MM.1S (cell line): ENCODE results near the gene RUNX1.

ENCODE experiments used
- DNase-seq: peaks from one replicate; pipeline ENCODE4 v3.0.0-alpha.2; 2015
- H2AFZ ChIP-seq: fragments of 300-600 bp; sonication (generic); 2 replicates; pipeline ENCODE4 v1.6.0; 2016; ENCODE audit warnings: antibody characterized with exemption, low read length
- H3F3A ChIP-seq: fragments of 300-600 bp; sonication (generic); 2 replicates; pipeline ENCODE4 v1.6.1; 2016; ENCODE audit warnings: mild to moderate bottlenecking, antibody characterized with exemption, low read length, moderate library complexity, mixed read lengths; ENCODE audit not compliant: insufficient read depth
- H3K27ac ChIP-seq: fragments of 300-600 bp; sonication (generic); 2 replicates; pipeline ENCODE4 v1.5.1; 2016; ENCODE audit warnings: mild to moderate bottlenecking, low read length
- H3K27me3 ChIP-seq: fragments of 300-600 bp; sonication (generic); replicated peaks from 2 replicates; pipeline ENCODE4 v1.6.0; 2016; ENCODE audit warnings: low read length; ENCODE audit not compliant: insufficient read depth
- H3K36me3 ChIP-seq: fragments of 300-600 bp; sonication (generic); replicated peaks from 2 replicates; pipeline ENCODE4 v1.6.1; 2016; ENCODE audit warnings: mild to moderate bottlenecking, low read length, mixed read lengths; ENCODE audit not compliant: insufficient read depth
- H3K4me1 ChIP-seq: fragments of 300-600 bp; sonication (generic); 2 replicates; pipeline ENCODE4 v1.6.1; 2016; ENCODE audit warnings: low read length, mixed read lengths
- H3K4me2 ChIP-seq: fragments of 300-600 bp; sonication (generic); 2 replicates; pipeline ENCODE4 v1.6.0; 2016; ENCODE audit warnings: low read depth, low read length
- H3K4me3 ChIP-seq: fragments of 300-600 bp; sonication (generic); 2 replicates; pipeline ENCODE4 v1.5.1; 2016; ENCODE audit warnings: low read length, mixed read lengths
- H3K79me2 ChIP-seq: fragments of 300-600 bp; sonication (generic); 2 replicates; pipeline ENCODE4 v1.6.1; 2016; ENCODE audit warnings: mixed run types, low read length, mixed read lengths
- H3K9ac ChIP-seq: fragments of 300-600 bp; sonication (generic); 2 replicates; pipeline ENCODE4 v1.6.1; 2016; ENCODE audit warnings: low read length, mixed read lengths
- H3K9me2 ChIP-seq: fragments of 300-600 bp; sonication (generic); replicated peaks from 2 replicates; pipeline ENCODE4 v1.6.1; 2016; ENCODE audit warnings: mild to moderate bottlenecking, low read length, mixed read lengths; ENCODE audit not compliant: insufficient read depth
- H3K9me3 ChIP-seq: fragments of 300-600 bp; sonication (generic); replicated peaks from 2 replicates; pipeline ENCODE4 v1.6.1; 2016; ENCODE audit warnings: mild to moderate bottlenecking, low read length, mixed read lengths; ENCODE audit not compliant: insufficient read depth
- H4K20me1 ChIP-seq: fragments of 300-600 bp; sonication (generic); 2 replicates; pipeline ENCODE4 v1.6.1; 2016; ENCODE audit warnings: mild to moderate bottlenecking, low read length, moderate library complexity, mixed read lengths; ENCODE audit not compliant: insufficient read depth
- EZH2 ChIP-seq: fragments of 300-600 bp; sonication (generic); optimal IDR thresholded peaks from 2 replicates; pipeline ENCODE3; 2017; ENCODE audit warnings: low read depth, mild to moderate bottlenecking, antibody characterized with exemption, low read length, mixed read lengths
- EZH2phosphoT487 ChIP-seq: fragments of 300-600 bp; sonication (generic); IDR thresholded peaks from 2 replicates; pipeline ENCODE4 v1.6.1; 2018; ENCODE audit warnings: antibody characterized with exemption, low read length
- TF ChIP-seq, protein P1 (sequence below): fragments of 300-600 bp; sonication (generic); IDR thresholded peaks from 2 replicates; pipeline ENCODE4 v1.5.1; 2016; ENCODE audit warnings: antibody characterized with exemption, low read length, mixed read lengths

The RUNX1 gene

DNA sequence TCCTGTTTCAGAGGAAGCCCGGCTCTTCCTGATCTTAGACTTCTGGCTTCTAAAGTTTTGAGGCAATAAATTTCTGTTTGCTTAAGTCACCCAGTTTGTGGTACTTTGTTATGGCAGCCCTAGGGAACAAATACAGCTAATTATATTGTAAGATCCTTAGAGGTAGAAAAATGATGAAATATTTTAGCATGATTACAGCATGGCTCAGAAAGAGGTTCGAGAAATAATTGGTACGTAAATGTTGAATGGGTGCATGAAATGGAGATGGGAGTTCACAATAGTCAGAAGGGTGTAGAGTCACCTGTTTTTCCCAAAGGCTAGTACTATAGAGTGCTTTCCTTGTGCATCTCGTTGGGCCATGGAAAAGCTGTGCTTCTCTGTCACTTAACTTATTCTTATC, 123.5 kb downstream of the RUNX1 start:
- no peak overlapping the region for H3K4me3 ChIP-seq
- no peaks in the 10 kb centered on the region for H3K4me1 ChIP-seq
- H2AFZ ChIP-seq: no peak overlapping the region
- H3K4me2 ChIP-seq: no peak overlapping the region
- H3K9me3 ChIP-seq: no peaks in the 10 kb centered on the region
- H3F3A ChIP-seq: no peaks in the 10 kb centered on the region
- TF ChIP-seq, protein P1, sequence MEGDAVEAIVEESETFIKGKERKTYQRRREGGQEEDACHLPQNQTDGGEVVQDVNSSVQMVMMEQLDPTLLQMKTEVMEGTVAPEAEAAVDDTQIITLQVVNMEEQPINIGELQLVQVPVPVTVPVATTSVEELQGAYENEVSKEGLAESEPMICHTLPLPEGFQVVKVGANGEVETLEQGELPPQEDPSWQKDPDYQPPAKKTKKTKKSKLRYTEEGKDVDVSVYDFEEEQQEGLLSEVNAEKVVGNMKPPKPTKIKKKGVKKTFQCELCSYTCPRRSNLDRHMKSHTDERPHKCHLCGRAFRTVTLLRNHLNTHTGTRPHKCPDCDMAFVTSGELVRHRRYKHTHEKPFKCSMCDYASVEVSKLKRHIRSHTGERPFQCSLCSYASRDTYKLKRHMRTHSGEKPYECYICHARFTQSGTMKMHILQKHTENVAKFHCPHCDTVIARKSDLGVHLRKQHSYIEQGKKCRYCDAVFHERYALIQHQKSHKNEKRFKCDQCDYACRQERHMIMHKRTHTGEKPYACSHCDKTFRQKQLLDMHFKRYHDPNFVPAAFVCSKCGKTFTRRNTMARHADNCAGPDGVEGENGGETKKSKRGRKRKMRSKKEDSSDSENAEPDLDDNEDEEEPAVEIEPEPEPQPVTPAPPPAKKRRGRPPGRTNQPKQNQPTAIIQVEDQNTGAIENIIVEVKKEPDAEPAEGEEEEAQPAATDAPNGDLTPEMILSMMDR: no peak
- TF ChIP-seq EZH2phosphoT487 (no peak), EZH2 (no peak)
- H3K27me3 ChIP-seq: no peaks in the 10 kb centered on the region
- no peaks in the 10 kb centered on the region for H4K20me1 ChIP-seq
- H3K9me2 ChIP-seq: no peaks in the 10 kb centered on the region
- H3K36me3 ChIP-seq: no peaks in the 10 kb centered on the region
- no peak overlapping the region for H3K9ac ChIP-seq
- no peak for DNase-seq
- no peaks in the 10 kb centered on the region for H3K79me2 ChIP-seq
- no peak overlapping the region for H3K27ac ChIP-seq

DNA sequence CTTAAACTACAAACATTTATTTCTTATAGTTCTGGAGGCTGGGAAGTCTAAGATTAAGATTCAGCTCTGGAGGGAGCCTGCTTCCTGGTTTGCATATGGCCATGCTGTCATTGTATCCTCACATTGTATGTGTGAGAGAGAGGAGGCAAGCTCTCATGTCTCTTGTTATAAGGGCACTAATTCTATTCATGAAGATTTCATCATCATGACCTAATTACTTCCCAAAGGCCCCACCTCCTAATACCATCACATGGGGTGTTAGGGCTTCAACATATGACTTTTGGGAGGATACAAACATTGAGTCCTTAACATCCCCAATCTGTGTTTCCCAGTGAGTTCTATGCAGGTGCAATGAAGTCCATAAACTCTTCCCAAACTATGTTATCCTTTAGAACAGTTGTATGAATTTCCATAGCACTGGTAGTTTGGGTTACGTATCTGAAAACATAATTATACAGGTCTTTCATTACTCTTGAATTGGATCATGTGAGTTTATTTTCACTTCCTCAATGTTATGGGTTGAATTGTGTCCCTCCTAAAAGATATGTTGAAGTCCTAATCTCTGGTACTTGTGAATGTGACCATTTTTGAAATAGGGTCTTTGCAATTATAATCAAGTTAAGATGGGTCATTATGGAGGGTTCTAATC, 124.2 kb downstream of the RUNX1 start:
- DNase-seq: no peak
- no peaks in the 10 kb centered on the region for H4K20me1 ChIP-seq
- no peaks in the 10 kb centered on the region for H3K4me1 ChIP-seq
- TF ChIP-seq EZH2: no peak
- TF ChIP-seq, protein P1: no peak
- TF ChIP-seq EZH2phosphoT487: no peak
- no peaks in the 10 kb centered on the region for H3F3A ChIP-seq
- H3K4me2 ChIP-seq: no peak overlapping the region
- no peak overlapping the region for H2AFZ ChIP-seq
- H3K4me3 ChIP-seq: no peak overlapping the region
- H3K36me3 ChIP-seq: no peaks in the 10 kb centered on the region
- no peaks in the 10 kb centered on the region for H3K9me2 ChIP-seq
- no peak overlapping the region for H3K9ac ChIP-seq
- no peaks in the 10 kb centered on the region for H3K9me3 ChIP-seq
- no peaks in the 10 kb centered on the region for H3K27me3 ChIP-seq
- no peak overlapping the region for H3K27ac ChIP-seq
- H3K79me2 ChIP-seq: no peaks in the 10 kb centered on the region

DNA sequence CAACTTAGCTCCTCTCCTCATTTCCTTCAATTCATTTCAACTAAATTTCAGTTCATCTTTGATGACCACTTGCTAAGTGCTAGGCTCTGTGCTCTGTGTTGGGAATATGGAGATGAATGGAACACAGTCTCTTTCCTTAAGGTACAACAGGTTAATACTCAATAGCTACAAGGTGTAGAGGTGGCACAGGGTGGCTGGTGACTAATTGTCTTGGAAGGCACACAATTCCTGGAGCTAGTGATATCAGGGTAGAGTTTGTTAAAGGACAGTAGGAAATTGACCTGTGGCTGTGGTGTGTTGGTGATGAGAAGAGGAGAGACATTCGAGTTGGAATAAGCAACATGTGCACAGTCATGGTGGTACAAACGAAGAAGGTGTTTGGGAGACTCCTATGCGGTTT, 124.9 kb downstream of the RUNX1 start:
- Histone ChIP-seq H3K9me2 (no peaks in the 10 kb centered on the region), H3K79me2 (no peaks in the 10 kb centered on the region), H3K9me3 (no peaks in the 10 kb centered on the region), H3K27ac (no peak overlapping the region), H4K20me1 (no peaks in the 10 kb centered on the region), H3K4me1 (no peaks in the 10 kb centered on the region), H3K4me2 (no peak overlapping the region), H3K36me3 (no peaks in the 10 kb centered on the region), H3F3A (no peaks in the 10 kb centered on the region), H3K9ac (no peak overlapping the region), H2AFZ (no peak overlapping the region), H3K27me3 (no peaks in the 10 kb centered on the region), H3K4me3 (no peak overlapping the region)
- DNase-seq: no peak
- no peak for TF ChIP-seq EZH2
- no peak for TF ChIP-seq EZH2phosphoT487
- TF ChIP-seq, protein P1: no peak
